ENCODE results near the gene CRYL1. TPM values are rescaled to one million over a fixed set of nuclear protein-coding genes. Genes with fewer than 3 reads are reported as not detected.

CRYL1 gene
- total and polyA plus RNA-seq, 7 donors = 33.0 to 183 (median 53.5) TPM

DNA sequence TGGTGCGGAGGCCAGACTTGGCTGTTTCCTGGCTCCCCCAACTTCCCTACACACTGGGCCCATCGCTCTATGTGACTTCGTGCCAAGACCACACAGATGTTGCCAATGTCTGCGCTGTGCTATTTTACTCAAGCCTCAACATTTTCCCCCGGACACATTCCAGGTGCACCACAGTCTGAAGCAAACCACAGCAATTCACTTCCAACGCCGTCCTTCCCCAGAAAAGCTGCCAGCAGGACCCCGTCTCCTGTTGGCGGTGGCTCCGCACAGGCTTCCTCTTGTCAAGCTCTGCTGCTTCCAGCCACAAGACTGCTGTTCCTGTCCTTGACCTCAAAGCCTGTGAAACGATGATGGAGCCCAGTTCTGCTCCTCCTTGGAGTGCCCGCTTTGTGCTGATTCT, 100.7 kb downstream of the CRYL1 start:
- H3K4me3 ChIP-seq = no peak overlapping the region
- peaks cover 0 to 5% (median 1%) of the 10 kb centered on the region in 4 donors for H3K36me3 ChIP-seq
- H3K27me3 ChIP-seq = no peaks in the 10 kb centered on the region
- DNase-seq = no peak
- H3K27ac ChIP-seq = peak overlapping the region in 1 of 4 donors; percentile 5
- WGBS, 2 donors = 66 to 92% methylated on average over 12 of the region's 12 CpGs
- TF ChIP-seq, protein P1, sequence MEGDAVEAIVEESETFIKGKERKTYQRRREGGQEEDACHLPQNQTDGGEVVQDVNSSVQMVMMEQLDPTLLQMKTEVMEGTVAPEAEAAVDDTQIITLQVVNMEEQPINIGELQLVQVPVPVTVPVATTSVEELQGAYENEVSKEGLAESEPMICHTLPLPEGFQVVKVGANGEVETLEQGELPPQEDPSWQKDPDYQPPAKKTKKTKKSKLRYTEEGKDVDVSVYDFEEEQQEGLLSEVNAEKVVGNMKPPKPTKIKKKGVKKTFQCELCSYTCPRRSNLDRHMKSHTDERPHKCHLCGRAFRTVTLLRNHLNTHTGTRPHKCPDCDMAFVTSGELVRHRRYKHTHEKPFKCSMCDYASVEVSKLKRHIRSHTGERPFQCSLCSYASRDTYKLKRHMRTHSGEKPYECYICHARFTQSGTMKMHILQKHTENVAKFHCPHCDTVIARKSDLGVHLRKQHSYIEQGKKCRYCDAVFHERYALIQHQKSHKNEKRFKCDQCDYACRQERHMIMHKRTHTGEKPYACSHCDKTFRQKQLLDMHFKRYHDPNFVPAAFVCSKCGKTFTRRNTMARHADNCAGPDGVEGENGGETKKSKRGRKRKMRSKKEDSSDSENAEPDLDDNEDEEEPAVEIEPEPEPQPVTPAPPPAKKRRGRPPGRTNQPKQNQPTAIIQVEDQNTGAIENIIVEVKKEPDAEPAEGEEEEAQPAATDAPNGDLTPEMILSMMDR (IDR thresholded peaks at IDR 0.05) = no peak
- peak in 1 of 4 donors; percentile 9 for TF ChIP-seq POLR2AphosphoS5 (IDR thresholded peaks at IDR 0.05)
- no peak for TF ChIP-seq POLR2A (IDR thresholded peaks at IDR 0.05)
- TF ChIP-seq EP300 (IDR thresholded peaks at IDR 0.05) = no peak
- intact Hi-C loops (cut with DNase I) = no loop called here
- peaks cover 0 to 14% (median 5%) of the 10 kb centered on the region in 4 donors for H3K4me1 ChIP-seq
- H3K9me3 ChIP-seq = no peaks in the 10 kb centered on the region

DNA sequence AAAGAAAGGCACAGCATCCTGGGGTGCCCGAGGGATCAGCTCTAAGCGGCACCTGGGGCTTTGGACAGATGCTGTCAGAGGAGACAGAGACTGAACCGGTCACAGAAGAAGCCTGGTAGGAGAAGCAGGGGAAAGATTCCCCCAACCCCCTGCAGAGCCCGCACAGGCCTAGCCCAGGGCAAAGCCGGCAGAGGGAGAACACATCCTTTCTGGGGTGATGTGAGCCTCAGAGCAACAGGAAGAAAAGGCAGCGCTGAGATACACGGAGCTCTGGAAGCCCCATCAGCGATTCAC, 101.2 kb downstream of the CRYL1 start:
- intact Hi-C loops (cut with DNase I) = no loop called here
- Histone ChIP-seq H3K27me3 (no peaks in the 10 kb centered on the region), H3K27ac (peak overlapping the region in 1 of 4 donors; percentile 5), H3K9me3 (no peaks in the 10 kb centered on the region), H3K4me1 (peaks cover 0 to 18% (median 9%) of the 10 kb centered on the region in 4 donors), H3K4me3 (no peak overlapping the region), H3K36me3 (peaks cover 0 to 5% (median 1%) of the 10 kb centered on the region in 4 donors)
- 85% methylated on average over 8 of the region's 8 CpGs for WGBS, 2 donors
- no peak for DNase-seq
- TF ChIP-seq, protein P1 (IDR thresholded peaks at IDR 0.05) = no peak
- TF ChIP-seq EP300 (IDR thresholded peaks at IDR 0.05) (no peak), POLR2A (IDR thresholded peaks at IDR 0.05) (no peak), POLR2AphosphoS5 (IDR thresholded peaks at IDR 0.05) (no peak)

DNA sequence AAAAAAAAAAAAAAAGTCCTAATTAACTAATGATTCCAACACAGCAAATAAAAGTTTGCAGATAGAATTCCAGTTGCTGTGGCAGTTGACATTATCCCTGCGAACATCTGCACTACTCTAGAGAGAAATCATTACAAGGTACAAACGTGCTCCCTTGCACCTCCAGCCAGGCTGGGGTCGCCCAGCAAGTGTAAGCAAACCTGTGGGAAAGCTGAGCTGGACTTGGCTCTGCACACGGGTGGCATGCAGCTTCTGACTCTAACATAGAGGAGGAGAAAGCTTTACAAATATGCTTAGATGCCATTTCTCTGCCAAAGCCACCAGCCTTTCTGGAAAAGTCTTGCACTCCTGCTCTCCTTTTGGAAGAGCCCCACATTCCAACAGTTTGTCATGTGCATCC, 103.3 kb downstream of the CRYL1 start:
- H3K9me3 ChIP-seq = no peaks in the 10 kb centered on the region
- TF ChIP-seq, protein P1 (IDR thresholded peaks at IDR 0.05) = no peak
- TF ChIP-seq POLR2A (IDR thresholded peaks at IDR 0.05) = no peak
- TF ChIP-seq EP300 (IDR thresholded peaks at IDR 0.05) = no peak
- no peak for TF ChIP-seq POLR2AphosphoS5 (IDR thresholded peaks at IDR 0.05)
- 68 to 80% methylated on average over 4 of the region's 4 CpGs for WGBS, 2 donors
- peaks cover 0 to 5% (median 1%) of the 10 kb centered on the region in 4 donors for H3K36me3 ChIP-seq
- no peak overlapping the region for H3K27ac ChIP-seq
- intact Hi-C loops (cut with DNase I) = no loop called here
- H3K27me3 ChIP-seq = no peaks in the 10 kb centered on the region
- H3K4me3 ChIP-seq = no peak overlapping the region
- peaks cover 0 to 22% (median 11%) of the 10 kb centered on the region in 4 donors for H3K4me1 ChIP-seq
- no peak for DNase-seq

DNA sequence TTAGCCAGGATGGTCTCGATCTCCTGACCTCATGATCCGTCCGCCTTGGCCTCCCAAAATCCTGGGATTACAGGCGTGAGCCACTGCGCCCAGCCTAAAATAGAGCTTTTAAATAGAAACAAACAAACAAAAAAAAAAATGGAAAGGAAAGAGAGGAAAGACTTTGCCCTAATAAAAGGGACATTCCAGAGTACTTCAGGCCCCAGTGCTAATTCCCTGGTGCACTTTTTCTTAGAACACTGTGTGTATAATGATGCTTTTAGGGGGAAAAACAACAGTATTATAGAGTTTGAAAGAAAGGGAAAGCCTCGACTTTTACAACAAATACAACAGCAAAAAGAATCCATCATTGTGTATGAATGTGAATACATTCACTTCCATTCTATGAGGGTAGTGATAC, 104.7 kb downstream of the CRYL1 start:
- H3K27ac ChIP-seq = peak overlapping the region in 1 of 4 donors; percentile 80
- intact Hi-C loops (cut with DNase I) = no loop called here
- DNase-seq = no peak

More for the DNA sequence above, 104.7 kb downstream of the CRYL1 start:
- H3K4me1 ChIP-seq = peaks cover 0 to 25% (median 14%) of the 10 kb centered on the region in 4 donors
- TF ChIP-seq POLR2A (IDR thresholded peaks at IDR 0.05) = no peak
- TF ChIP-seq EP300 (IDR thresholded peaks at IDR 0.05) = no peak
- TF ChIP-seq, protein P1 (IDR thresholded peaks at IDR 0.05) = no peak
- no peak for TF ChIP-seq POLR2AphosphoS5 (IDR thresholded peaks at IDR 0.05)
- no peaks in the 10 kb centered on the region for H3K9me3 ChIP-seq
- peaks cover 0 to 2% (median 0%) of the 10 kb centered on the region in 4 donors for H3K36me3 ChIP-seq
- no peaks in the 10 kb centered on the region for H3K27me3 ChIP-seq
- WGBS, 2 donors = 78 to 79% methylated on average over 6 of the region's 6 CpGs
- H3K4me3 ChIP-seq = no peak overlapping the region

Measured in sigmoid colon (tissue), 7 donors.